Measurements from ENCODE around the gene ABCC4. TPM values are rescaled to one million over a fixed set of nuclear protein-coding genes. Genes with fewer than 3 reads are reported as not detected.

Gene ABCC4
- total RNA-seq, 1 donor from 2014 or later, result 13.3 TPM

GRCh38 chr13:95315752-95316151 is 14.5 kb upstream of the ABCC4 start:
- H3K4me1 ChIP-seq, result no peaks in the 10 kb centered on the region
- no peaks in the 10 kb centered on the region for H3K27me3 ChIP-seq
- no peak for DNase-seq (ENCODE audit: extremely low spot score in 2 of 2)

GRCh38 chr13:95307507-95307906 is 6.3 kb upstream of the ABCC4 start:
- H3K27ac ChIP-seq, result no peak overlapping the region
- H3K36me3 ChIP-seq, result no peaks in the 10 kb centered on the region
- H3K9me3 ChIP-seq, result no peaks in the 10 kb centered on the region
- no peaks in the 10 kb centered on the region for H3K4me1 ChIP-seq
- intact Hi-C loops (cut with DNase I), result no loop called here
- H3K4me3 ChIP-seq, result no peak overlapping the region
- no peak for DNase-seq (ENCODE audit: extremely low spot score in 2 of 2)
- no peak for TF ChIP-seq POLR2A (IDR thresholded peaks at IDR 0.05)
- no peaks in the 10 kb centered on the region for H3K27me3 ChIP-seq

More at GRCh38 chr13:95315752-95316151, 14.5 kb upstream of the ABCC4 start:
- H3K36me3 ChIP-seq, result no peaks in the 10 kb centered on the region
- H3K27ac ChIP-seq, result no peak overlapping the region
- no peaks in the 10 kb centered on the region for H3K9me3 ChIP-seq
- intact Hi-C loops (cut with DNase I), result no loop called here
- TF ChIP-seq POLR2AphosphoS5 (IDR thresholded peaks at IDR 0.05; ENCODE audit: insufficient read depth in 1 of 2, low read depth in 1 of 2), result no peak
- no peak for TF ChIP-seq POLR2A (IDR thresholded peaks at IDR 0.05)
- no peak for TF ChIP-seq CTCF (IDR thresholded peaks at IDR 0.05)
- H3K4me3 ChIP-seq, result no peak overlapping the region

DNA sequence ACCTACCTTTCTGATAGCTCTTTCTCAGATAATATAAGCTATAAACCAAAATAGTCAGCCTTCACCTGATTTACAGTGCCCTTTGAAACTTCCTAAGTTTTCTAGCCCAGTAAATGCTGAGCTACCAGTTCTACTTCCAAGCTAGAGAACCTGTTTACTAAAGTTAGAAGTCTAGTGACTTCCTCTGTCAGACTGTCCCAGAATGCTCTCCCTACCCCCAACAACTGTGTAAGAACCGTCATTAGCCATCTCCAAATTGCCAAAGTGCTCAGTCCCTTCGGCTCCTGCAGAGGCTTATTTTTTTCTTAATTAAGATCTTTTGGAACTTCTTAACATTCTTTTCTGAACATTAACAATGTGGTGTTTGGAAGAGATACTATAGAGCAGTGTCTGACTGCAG is 3.2 kb upstream of the ABCC4 start:
- no peaks in the 10 kb centered on the region for H3K27me3 ChIP-seq

DNA sequence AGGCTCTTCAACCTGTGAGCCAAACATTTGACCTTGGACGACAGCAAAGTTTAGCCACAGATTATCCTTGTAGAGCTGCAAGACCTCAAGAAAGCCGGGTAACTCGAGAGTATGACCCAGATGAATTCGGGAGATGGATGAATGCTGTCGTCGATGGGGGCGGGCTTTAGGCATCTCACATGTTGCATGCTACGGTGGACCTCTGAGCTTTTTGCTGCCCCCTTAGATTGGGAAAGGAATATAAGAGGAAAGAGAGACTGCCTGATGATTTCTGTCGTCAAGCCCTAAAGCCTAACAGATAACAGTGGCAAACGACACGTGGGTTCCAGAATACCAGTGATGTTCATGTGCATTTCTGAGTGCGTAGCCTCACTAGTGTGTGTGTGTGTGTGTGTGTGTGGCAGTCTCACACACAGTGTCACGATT is 730 bp upstream of the ABCC4 start:
- H3K27me3 ChIP-seq, result no peaks in the 10 kb centered on the region
- peaks cover 17% of the 10 kb centered on the region for H3K4me1 ChIP-seq
- TF ChIP-seq POLR2AphosphoS5 (IDR thresholded peaks at IDR 0.05; ENCODE audit: insufficient read depth in 1 of 2, low read depth in 1 of 2) (peak in 1 of 2 donors; percentile 4), CTCF (IDR thresholded peaks at IDR 0.05) (no peak)
- peak overlapping the region; percentile 68 for H3K27ac ChIP-seq
- H3K4me3 ChIP-seq, result peak overlapping the region; percentile 71 to 93
- no peaks in the 10 kb centered on the region for H3K9me3 ChIP-seq
- no peaks in the 10 kb centered on the region for H3K36me3 ChIP-seq
- no peak for DNase-seq (ENCODE audit: extremely low spot score in 2 of 2)
- intact Hi-C loops (cut with DNase I), result no loop called here

More for the DNA sequence above, 3.2 kb upstream of the ABCC4 start:
- Histone ChIP-seq H3K9me3 (no peaks in the 10 kb centered on the region), H3K36me3 (no peaks in the 10 kb centered on the region), H3K27ac (no peak overlapping the region), H3K4me1 (peaks cover 17% of the 10 kb centered on the region), H3K4me3 (no peak overlapping the region)
- intact Hi-C loops (cut with DNase I), result no loop called here
- DNase-seq (ENCODE audit: extremely low spot score in 2 of 2), result no peak
- TF ChIP-seq CTCF (IDR thresholded peaks at IDR 0.05) (no peak), POLR2AphosphoS5 (IDR thresholded peaks at IDR 0.05; ENCODE audit: insufficient read depth in 1 of 2, low read depth in 1 of 2) (no peak), POLR2A (IDR thresholded peaks at IDR 0.05) (no peak)

GRCh38 chr13:95300625-95301182 is 547 bp downstream of the ABCC4 start:
- H3K27me3 ChIP-seq, result no peaks in the 10 kb centered on the region
- peaks cover 17% of the 10 kb centered on the region for H3K4me1 ChIP-seq
- peak overlapping the region; percentile 71 to 93 for H3K4me3 ChIP-seq
- peak overlapping the region; percentile 68 for H3K27ac ChIP-seq
- intact Hi-C loops (cut with DNase I), result no loop called here
- no peaks in the 10 kb centered on the region for H3K9me3 ChIP-seq
- TF ChIP-seq POLR2AphosphoS5 (IDR thresholded peaks at IDR 0.05; ENCODE audit: insufficient read depth in 1 of 2, low read depth in 1 of 2) (no peak), CTCF (IDR thresholded peaks at IDR 0.05) (no peak), POLR2A (IDR thresholded peaks at IDR 0.05) (no peak)
- DNase-seq (ENCODE audit: extremely low spot score in 2 of 2), result no peak
- no peaks in the 10 kb centered on the region for H3K36me3 ChIP-seq

Data from vagina (tissue), 2 donors.